Neural progenitor cell (in vitro differentiated cells): ENCODE results near the gene EHMT1.

Experiments used
- EZH2 ChIP-seq: fragments of 200-600 bp; sonication (generic); IDR thresholded peaks from 2 replicates; pipeline ENCODE4 v1.6.1; 2017; ENCODE audit warnings: antibody characterized with exemption, mild to moderate bottlenecking, moderate library complexity
- TF ChIP-seq, protein P1 (sequence below): fragments of 200-600 bp; sonication (generic); IDR thresholded peaks from 2 replicates; pipeline ENCODE4 v1.5.1; 2017; ENCODE audit warnings: antibody characterized with exemption, mild to moderate bottlenecking

DNA sequence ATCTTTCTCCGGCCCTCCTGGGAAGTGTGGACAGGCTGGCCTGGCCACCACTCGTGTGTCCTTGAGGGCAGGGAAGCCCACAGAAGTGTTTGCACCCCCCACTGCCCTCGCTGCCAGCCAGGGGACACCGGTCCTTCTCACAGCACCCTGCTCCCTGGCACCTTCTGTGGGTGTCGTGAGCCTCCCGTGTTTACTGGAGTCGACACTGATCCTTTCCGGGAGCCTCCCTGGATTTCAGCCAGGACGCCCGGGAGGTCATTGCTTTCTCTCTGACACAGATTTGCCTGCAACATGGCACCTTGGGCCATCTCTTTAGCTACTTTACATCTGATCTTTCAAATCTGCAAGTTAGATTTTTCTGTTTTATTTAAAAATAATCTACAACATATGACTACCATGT lies 138.3 kb downstream of the EHMT1 start:
- TF ChIP-seq, protein P1, sequence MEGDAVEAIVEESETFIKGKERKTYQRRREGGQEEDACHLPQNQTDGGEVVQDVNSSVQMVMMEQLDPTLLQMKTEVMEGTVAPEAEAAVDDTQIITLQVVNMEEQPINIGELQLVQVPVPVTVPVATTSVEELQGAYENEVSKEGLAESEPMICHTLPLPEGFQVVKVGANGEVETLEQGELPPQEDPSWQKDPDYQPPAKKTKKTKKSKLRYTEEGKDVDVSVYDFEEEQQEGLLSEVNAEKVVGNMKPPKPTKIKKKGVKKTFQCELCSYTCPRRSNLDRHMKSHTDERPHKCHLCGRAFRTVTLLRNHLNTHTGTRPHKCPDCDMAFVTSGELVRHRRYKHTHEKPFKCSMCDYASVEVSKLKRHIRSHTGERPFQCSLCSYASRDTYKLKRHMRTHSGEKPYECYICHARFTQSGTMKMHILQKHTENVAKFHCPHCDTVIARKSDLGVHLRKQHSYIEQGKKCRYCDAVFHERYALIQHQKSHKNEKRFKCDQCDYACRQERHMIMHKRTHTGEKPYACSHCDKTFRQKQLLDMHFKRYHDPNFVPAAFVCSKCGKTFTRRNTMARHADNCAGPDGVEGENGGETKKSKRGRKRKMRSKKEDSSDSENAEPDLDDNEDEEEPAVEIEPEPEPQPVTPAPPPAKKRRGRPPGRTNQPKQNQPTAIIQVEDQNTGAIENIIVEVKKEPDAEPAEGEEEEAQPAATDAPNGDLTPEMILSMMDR, result no peak
- TF ChIP-seq EZH2, result no peak
